HG02852 (cell line): ENCODE results near the gene CIRBP.

Experiments used
- ATAC-seq: cut with Tn5 transposase; IDR thresholded peaks from one replicate; pipeline ENCODE4 v1.9.1; 2021; ENCODE audit warnings: mild to moderate bottlenecking, moderate library complexity; ENCODE audit not compliant: unreplicated experiment

The CIRBP gene

GRCh38 chr19:1266916-1267476 lies 2.1 kb upstream of the CIRBP start:
- peak; percentile 20 for ATAC-seq

- ATAC-seq, result no peak
Observed at GRCh38 chr19:1267477-1268225, 1.5 kb upstream of the CIRBP start.

GRCh38 chr19:1268226-1269064 lies 687 bp upstream of the CIRBP start:
- no peak for ATAC-seq

- peak; percentile 26 for ATAC-seq
Observed at GRCh38 chr19:1269478-1270212, 513 bp downstream of the CIRBP start.

GRCh38 chr19:1270213-1270853 lies 1.2 kb downstream of the CIRBP start:
- ATAC-seq, result no peak

GRCh38 chr19:1270854-1271527 lies 1.9 kb downstream of the CIRBP start:
- ATAC-seq, result no peak

- no peak for ATAC-seq
Observed at GRCh38 chr19:1271528-1272422, 2.6 kb downstream of the CIRBP start.

GRCh38 chr19:1272423-1273262 lies 3.5 kb downstream of the CIRBP start:
- no peak for ATAC-seq

- no peak for ATAC-seq
Observed at GRCh38 chr19:1273263-1274041, 4.3 kb downstream of the CIRBP start.

GRCh38 chr19:1274081-1274851 lies 5.1 kb downstream of the CIRBP start:
- no peak for ATAC-seq

GRCh38 chr19:1274852-1275259 lies 5.7 kb downstream of the CIRBP start:
- ATAC-seq, result no peak

- ATAC-seq, result peak; percentile 73
Observed at GRCh38 chr19:1275260-1275975, 6.3 kb downstream of the CIRBP start, which contains the start of gene FAM174C. Gene FAM174C, plus strand, starts transcription at chr19:1275530. Its CDS starts 20 bp downstream, at chr19:1275550.

GRCh38 chr19:1275976-1276627 lies 7.0 kb downstream of the CIRBP start:
- no peak for ATAC-seq

- no peak for ATAC-seq
Observed at GRCh38 chr19:1276628-1277022, 7.5 kb downstream of the CIRBP start.

GRCh38 chr19:1277061-1277460 lies 7.9 kb downstream of the CIRBP start:
- ATAC-seq, result no peak
